ENCODE results near the gene PACC1. TPM values are rescaled to one million over a fixed set of nuclear protein-coding genes. Genes with fewer than 3 reads are reported as not detected.

The PACC1 gene
- total RNA-seq, 2 donors from 2014 or later, result 17.3 to 27.4 TPM

DNA sequence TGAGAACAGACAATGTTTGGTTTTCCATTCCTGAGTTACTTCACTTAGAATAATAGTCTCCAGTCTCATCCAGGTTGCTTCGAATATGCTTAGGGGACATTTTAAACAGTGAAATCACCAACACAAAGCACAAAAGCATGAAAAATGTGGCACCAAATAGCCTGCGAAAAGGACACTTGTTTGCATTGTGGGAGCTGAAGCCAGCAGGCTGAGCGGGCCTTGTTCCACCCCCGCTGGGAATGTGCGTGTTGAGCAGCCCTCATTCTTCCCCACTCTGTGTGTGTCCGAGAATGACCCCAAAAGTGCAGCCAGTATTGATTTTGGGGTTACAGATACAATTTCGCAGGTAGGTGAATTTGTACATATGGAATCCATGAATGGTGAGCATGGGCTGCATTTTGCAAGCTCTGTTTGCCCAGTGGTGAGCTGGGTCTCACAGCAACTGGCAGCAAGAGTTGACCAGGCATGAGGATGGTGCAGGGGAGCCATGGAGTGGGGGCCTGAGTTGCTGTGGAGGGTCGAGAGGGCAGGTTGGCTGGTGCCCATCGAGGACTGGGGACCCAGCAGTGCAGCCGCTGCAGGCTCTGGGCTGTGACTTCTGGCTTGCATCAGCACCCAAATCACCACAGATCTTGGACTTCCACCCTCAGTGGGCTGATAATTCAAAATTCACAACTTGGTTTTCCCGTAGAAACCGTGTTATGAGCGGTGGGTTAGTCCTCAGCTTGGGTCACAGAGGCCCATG lies 47.4 kb upstream of the PACC1 start:
- no peaks in the 10 kb centered on the region for H3K27me3 ChIP-seq (ENCODE audit: control insufficient read depth, insufficient read depth, low read length, poor library complexity, severe bottlenecking)
- 83 to 87% methylated on average over 11 to 13 of the region's 13 CpGs for WGBS, 2 experiments (ENCODE audit: insufficient coverage in 1 of 2, insufficient read length in 1 of 2)
- peaks cover 11% of the 10 kb centered on the region for H3K9me3 Mint-ChIP-seq

DNA sequence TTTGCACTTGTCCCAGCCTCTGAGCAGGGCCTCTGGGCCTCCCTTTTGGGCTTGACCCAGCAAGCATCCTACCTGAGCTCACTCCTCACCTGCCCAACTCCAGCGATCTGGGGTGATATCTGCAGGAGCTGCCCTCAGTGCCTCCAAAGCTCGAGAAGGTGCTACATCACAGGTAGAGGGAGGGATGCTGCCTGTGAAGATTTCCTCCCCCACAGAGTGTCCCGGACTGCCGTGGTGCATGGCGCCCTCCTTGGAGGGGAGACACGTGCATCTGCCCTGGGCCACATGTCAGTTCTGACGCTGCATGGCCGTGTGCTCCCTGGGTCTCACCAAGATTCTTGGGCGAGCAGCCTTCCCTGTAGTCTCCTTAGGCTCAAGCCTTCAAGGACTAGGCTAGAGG lies 45.7 kb upstream of the PACC1 start:
- no peak for DNase-seq
- Histone ChIP-seq H3K4me1 (ENCODE audit: control insufficient read depth, insufficient read depth, low read length) (no peaks in the 10 kb centered on the region), H3K4me3 (ENCODE audit: low read length) (no peak overlapping the region), H3K9me3 (ENCODE audit: control insufficient read depth, low read length) (peaks cover 8% of the 10 kb centered on the region), H3K27me3 (ENCODE audit: control insufficient read depth, insufficient read depth, low read length, poor library complexity, severe bottlenecking) (no peaks in the 10 kb centered on the region), H3K9ac (ENCODE audit: extremely low read depth, low read length, poor library complexity, severe bottlenecking) (no peak overlapping the region), H3K36me3 (ENCODE audit: control insufficient read depth, insufficient read depth, low read length) (no peaks in the 10 kb centered on the region), H3K27ac (ENCODE audit: low read depth, low read length) (no peak overlapping the region)
- TF ChIP-seq CTCF (conservative IDR thresholded peaks at IDR 0.05), result no peak
- H3K9me3 Mint-ChIP-seq, result peaks cover 11% of the 10 kb centered on the region
- peaks cover 5% of the 10 kb centered on the region for H3K27me3 Mint-ChIP-seq (ENCODE audit: insufficient read depth)
- peaks cover 26% of the 10 kb centered on the region for H3K4me1 Mint-ChIP-seq
- no peak overlapping the region for H3K4me3 Mint-ChIP-seq
- H3K36me3 Mint-ChIP-seq (ENCODE audit: low read depth), result no peaks in the 10 kb centered on the region
- 90 to 96% methylated on average over 3 to 9 of the region's 9 CpGs for WGBS, 2 experiments (ENCODE audit: insufficient coverage in 1 of 2, insufficient read length in 1 of 2)
- H3K27ac Mint-ChIP-seq, result no peak overlapping the region

More for the DNA sequence above, 47.4 kb upstream of the PACC1 start:
- no peaks in the 10 kb centered on the region for H3K36me3 Mint-ChIP-seq (ENCODE audit: low read depth)
- Histone ChIP-seq H3K27ac (ENCODE audit: low read depth, low read length) (no peak overlapping the region), H3K4me1 (ENCODE audit: control insufficient read depth, insufficient read depth, low read length) (no peaks in the 10 kb centered on the region), H3K9me3 (ENCODE audit: control insufficient read depth, low read length) (peaks cover 8% of the 10 kb centered on the region), H3K4me3 (ENCODE audit: low read length) (no peak overlapping the region), H3K9ac (ENCODE audit: extremely low read depth, low read length, poor library complexity, severe bottlenecking) (no peak overlapping the region), H3K36me3 (ENCODE audit: control insufficient read depth, insufficient read depth, low read length) (no peaks in the 10 kb centered on the region)
- H3K4me3 Mint-ChIP-seq, result no peak overlapping the region
- TF ChIP-seq CTCF (conservative IDR thresholded peaks at IDR 0.05), result no peak
- H3K4me1 Mint-ChIP-seq, result peaks cover 26% of the 10 kb centered on the region
- H3K27ac Mint-ChIP-seq, result no peak overlapping the region
- H3K27me3 Mint-ChIP-seq (ENCODE audit: insufficient read depth), result peaks cover 5% of the 10 kb centered on the region
- DNase-seq, result no peak

DNA sequence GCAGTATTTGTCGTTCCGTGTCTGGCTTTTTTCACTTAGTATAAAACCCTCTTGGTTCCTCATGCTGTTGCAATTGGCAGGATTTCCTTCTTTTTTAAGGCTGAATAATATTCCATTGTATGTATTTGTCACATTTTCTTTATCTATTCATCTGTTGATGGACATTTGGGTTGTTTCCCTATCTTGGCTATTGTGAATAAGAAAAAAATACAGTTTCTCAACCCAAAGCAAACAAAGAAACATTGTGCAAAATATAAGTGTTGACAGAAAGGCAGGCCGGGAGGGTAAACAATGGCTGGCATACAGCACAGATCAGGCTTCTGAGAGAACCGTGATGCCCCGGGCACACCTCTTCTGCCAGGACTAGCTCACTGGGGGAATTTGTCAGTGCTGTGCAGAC lies 45.0 kb upstream of the PACC1 start:
- Histone ChIP-seq H3K4me3 (ENCODE audit: low read length) (no peak overlapping the region), H3K9me3 (ENCODE audit: control insufficient read depth, low read length) (peaks cover 8% of the 10 kb centered on the region), H3K27me3 (ENCODE audit: control insufficient read depth, insufficient read depth, low read length, poor library complexity, severe bottlenecking) (no peaks in the 10 kb centered on the region), H3K36me3 (ENCODE audit: control insufficient read depth, insufficient read depth, low read length) (no peaks in the 10 kb centered on the region), H3K9ac (ENCODE audit: extremely low read depth, low read length, poor library complexity, severe bottlenecking) (no peak overlapping the region), H3K27ac (ENCODE audit: low read depth, low read length) (no peak overlapping the region), H3K4me1 (ENCODE audit: control insufficient read depth, insufficient read depth, low read length) (no peaks in the 10 kb centered on the region)
- 87% methylated on average over 5 of the region's 5 CpGs for WGBS, 2 experiments (ENCODE audit: insufficient coverage in 1 of 2, insufficient read length in 1 of 2)
- H3K27me3 Mint-ChIP-seq (ENCODE audit: insufficient read depth), result peaks cover 5% of the 10 kb centered on the region
- no peak for DNase-seq
- no peak for TF ChIP-seq CTCF (conservative IDR thresholded peaks at IDR 0.05)
- H3K4me1 Mint-ChIP-seq, result peaks cover 26% of the 10 kb centered on the region
- no peak overlapping the region for H3K4me3 Mint-ChIP-seq
- H3K9me3 Mint-ChIP-seq, result peaks cover 11% of the 10 kb centered on the region
- no peak overlapping the region for H3K27ac Mint-ChIP-seq
- H3K36me3 Mint-ChIP-seq (ENCODE audit: low read depth), result no peaks in the 10 kb centered on the region

Measured in endodermal cell (in vitro differentiated cells).